Neuron (in vitro differentiated cells): ENCODE results near the gene KRI1.
"Not testable (repeated sequence)": the region's sequence is repeated elsewhere in the genome, so short reads cannot be mapped to it uniquely, and the experiment has no call there.

ENCODE experiments used
- H2AFZ ChIP-seq: one replicate; pipeline ENCODE4 v1.6.1; 2013; ENCODE audit warnings: low read depth, mild to moderate bottlenecking, inconsistent platforms, low read length, moderate library complexity
- H3K27me3 ChIP-seq: one replicate; pipeline ENCODE4 v1.6.1; 2013; ENCODE audit warnings: low read length; ENCODE audit not compliant: insufficient read depth
- H3K36me3 ChIP-seq: one replicate; pipeline ENCODE4 v1.6.1; 2013; ENCODE audit warnings: low read length; ENCODE audit not compliant: insufficient read depth
- H3K4me1 ChIP-seq: one replicate; pipeline ENCODE4 v1.6.1; 2013; ENCODE audit warnings: low read length; ENCODE audit not compliant: insufficient read depth
- H3K4me3 ChIP-seq: 2 replicates; pipeline ENCODE4 v1.5.1; 2013; ENCODE audit warnings: mild to moderate bottlenecking, low read length, moderate library complexity
- H3K9me3 ChIP-seq: one replicate; pipeline ENCODE4 v1.6.1; 2013; ENCODE audit warnings: low read length

Gene KRI1

DNA sequence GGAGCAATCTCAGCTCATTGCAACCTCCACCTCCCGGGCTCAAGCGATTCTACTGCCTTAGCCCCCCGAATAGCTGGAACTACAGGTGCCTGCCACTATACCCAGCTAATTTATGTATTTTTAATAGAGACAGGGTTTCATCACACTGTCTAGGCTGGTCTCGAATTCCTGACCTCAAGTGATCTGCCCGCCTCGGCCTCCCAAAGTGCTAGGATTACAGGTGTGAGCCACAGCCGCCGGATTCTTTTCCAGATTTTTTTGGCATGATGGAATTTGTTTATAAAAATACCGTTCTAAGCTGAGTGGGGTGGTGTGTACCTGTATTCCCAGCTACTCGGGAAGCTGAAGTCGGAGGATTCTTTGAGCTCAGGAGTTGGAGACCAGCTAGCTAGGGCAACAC is 28.1 kb downstream of the KRI1 start:
- no peaks in the 10 kb centered on the region for H3K9me3 ChIP-seq
- H3K36me3 ChIP-seq = no peaks in the 10 kb centered on the region
- peaks cover 3% of the 10 kb centered on the region for H3K27me3 ChIP-seq
- H2AFZ ChIP-seq = no peak overlapping the region
- H3K4me3 ChIP-seq = no peak overlapping the region
- no peaks in the 10 kb centered on the region for H3K4me1 ChIP-seq

DNA sequence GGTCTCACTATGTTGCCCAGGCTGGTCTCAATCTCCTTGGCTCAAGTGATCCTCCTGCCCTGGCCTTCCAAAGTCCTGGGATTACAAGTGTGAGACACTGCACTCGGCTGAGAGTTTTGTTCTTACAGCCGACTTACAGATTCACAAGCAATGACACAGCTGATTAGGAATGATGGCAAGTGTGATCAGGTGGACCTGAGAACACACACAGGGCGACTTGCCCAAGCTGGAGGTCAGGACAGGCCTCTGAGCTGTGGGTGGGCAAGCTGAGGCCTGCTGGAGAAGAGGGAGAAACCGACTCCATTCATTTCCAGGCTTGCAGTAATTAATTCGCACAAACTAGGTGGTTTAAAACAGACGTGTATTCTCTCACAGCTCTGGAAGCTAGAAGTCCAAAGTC is 30.2 kb downstream of the KRI1 start:
- peaks cover 3% of the 10 kb centered on the region for H3K27me3 ChIP-seq
- no peaks in the 10 kb centered on the region for H3K36me3 ChIP-seq
- no peak overlapping the region for H3K4me3 ChIP-seq
- H3K9me3 ChIP-seq = no peaks in the 10 kb centered on the region
- no peak overlapping the region for H2AFZ ChIP-seq
- H3K4me1 ChIP-seq = no peaks in the 10 kb centered on the region

DNA sequence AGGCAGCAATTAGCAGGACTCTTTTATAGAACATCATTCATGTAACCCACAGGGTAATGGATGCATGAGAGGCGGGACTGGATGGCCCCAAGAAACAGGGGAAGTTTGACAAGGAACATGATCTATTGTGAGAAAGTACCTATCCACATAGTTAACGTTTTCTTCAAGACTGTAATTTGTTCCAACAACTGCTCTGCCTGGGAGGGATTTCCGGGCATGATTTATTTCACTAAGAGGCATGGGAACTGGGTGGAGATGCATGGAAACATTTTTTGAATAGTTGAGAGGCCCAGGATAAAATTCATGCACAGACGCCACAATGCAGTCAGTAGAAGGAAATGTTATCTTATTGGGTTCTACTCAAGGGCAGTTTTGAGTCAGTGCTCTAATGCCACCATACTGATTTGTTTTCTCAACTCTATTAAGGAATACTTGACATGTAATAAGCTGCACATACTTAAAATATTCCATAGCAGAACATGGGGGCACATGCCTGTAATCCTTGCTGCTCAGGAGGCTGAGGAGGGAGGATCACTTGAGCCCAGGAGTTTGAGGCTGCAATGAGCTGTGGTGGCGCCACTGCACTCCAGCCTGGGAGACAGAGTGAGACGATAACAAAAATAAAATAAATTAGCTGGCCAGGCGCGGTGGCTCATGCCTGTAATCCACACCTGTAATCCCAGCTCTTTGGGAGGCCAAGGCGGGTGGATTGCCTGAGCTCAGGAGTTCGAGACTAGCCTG is 32.0 kb downstream of the KRI1 start:
- Histone ChIP-seq H3K27me3 (peaks cover 3% of the 10 kb centered on the region), H3K4me1 (no peaks in the 10 kb centered on the region), H3K36me3 (no peaks in the 10 kb centered on the region), H3K4me3 (no peak overlapping the region), H2AFZ (no peak overlapping the region), H3K9me3 (no peaks in the 10 kb centered on the region)

DNA sequence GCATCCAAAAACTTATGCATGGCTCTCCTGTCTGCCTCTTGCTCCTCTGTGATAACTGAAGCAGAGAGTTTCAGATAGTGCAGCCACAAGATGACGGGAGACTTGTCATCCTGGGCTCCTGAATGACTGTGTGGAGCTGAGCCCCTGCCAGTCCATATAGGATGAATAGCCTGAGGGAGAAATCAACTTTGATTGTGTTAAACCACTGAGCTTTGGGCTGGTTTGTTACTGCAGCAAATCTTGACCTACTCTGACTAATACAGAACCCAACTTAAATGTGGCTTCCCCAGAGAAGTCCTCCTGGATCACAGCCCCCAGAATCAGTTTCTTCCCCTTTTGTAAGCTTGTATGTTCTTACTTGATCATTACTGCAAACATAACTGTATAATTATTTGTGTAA is 33.4 kb downstream of the KRI1 start:
- no peak overlapping the region for H2AFZ ChIP-seq
- H3K4me1 ChIP-seq = no peaks in the 10 kb centered on the region

DNA sequence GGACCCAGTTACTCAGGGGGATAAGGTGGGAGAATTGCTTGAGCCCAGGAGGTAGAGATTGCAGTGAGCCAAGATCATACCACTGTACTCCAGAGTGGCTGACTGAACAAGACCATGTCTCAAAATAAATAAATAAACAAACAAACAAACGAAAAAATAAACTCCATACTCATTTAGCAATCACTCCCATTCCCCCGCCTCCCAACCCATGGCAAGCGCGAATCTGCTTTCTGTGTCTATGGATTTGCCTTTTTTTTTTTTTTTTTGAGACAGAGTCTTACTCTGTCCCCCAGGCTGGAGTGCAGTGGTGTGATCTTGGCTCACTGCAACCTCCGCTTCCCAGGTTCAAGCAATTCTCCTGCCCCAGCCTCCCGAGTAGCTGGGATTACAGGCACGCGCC is 38.9 kb downstream of the KRI1 start:
- H3K4me3 ChIP-seq, H3K4me1 ChIP-seq, H3K9me3 ChIP-seq, H3K36me3 ChIP-seq, H2AFZ ChIP-seq: not testable (repeated sequence)
- H3K27me3 ChIP-seq = peaks cover 11% of the 10 kb centered on the region

More for the DNA sequence above, 33.4 kb downstream of the KRI1 start:
- Histone ChIP-seq H3K27me3 (no peaks in the 10 kb centered on the region), H3K9me3 (no peaks in the 10 kb centered on the region), H3K36me3 (no peaks in the 10 kb centered on the region), H3K4me3 (no peak overlapping the region)

DNA sequence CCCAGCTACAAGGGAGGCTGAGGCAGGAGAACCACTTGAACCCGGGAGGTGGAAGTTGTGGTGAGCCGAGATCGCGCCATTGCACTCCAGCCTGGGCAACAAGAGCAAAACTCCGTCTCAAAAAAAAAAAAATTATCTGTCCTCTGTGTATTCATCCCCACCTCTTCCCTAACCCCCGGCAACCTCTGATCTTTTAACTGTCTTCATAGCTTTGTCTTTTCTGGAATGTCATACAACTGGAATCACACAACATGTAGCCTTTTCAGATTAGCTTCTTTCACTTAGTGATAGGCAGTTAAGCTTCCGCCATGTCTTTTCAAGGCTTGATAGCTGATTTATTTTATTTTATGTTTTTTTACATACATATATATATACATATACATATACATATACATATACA is 40.2 kb downstream of the KRI1 start:
- H3K4me1 ChIP-seq = no peaks in the 10 kb centered on the region
- H2AFZ ChIP-seq = no peak overlapping the region
- peaks cover 19% of the 10 kb centered on the region for H3K27me3 ChIP-seq
- no peak overlapping the region for H3K4me3 ChIP-seq
- no peaks in the 10 kb centered on the region for H3K9me3 ChIP-seq
- H3K36me3 ChIP-seq = no peaks in the 10 kb centered on the region

DNA sequence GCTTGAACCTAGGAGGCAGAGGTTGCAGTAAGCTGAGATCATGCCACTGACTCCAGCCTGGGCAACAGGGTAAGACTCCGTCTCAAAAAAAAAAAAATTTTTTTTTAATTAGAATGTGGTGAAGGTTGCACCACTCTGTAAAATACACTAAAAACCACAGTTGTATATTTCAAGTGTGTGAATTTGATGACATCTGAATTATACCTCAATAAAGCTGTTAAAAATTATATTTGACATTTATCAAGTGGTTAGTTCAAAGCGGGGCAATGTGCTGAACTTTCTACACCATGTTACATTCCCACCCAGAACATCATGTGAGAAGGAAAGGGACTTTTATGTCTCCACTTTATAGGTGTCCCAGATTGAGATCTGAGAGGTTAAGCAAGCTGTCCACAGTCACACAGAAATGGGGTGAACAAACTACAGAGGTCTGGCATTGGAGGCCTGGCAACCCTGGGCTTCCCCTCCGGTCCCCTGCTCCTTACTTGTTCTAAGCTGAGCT is 42.6 kb downstream of the KRI1 start:
- Histone ChIP-seq H3K4me3 (no peak overlapping the region), H3K36me3 (no peaks in the 10 kb centered on the region), H3K27me3 (peaks cover 40% of the 10 kb centered on the region), H3K9me3 (no peaks in the 10 kb centered on the region), H2AFZ (no peak overlapping the region), H3K4me1 (no peaks in the 10 kb centered on the region)

DNA sequence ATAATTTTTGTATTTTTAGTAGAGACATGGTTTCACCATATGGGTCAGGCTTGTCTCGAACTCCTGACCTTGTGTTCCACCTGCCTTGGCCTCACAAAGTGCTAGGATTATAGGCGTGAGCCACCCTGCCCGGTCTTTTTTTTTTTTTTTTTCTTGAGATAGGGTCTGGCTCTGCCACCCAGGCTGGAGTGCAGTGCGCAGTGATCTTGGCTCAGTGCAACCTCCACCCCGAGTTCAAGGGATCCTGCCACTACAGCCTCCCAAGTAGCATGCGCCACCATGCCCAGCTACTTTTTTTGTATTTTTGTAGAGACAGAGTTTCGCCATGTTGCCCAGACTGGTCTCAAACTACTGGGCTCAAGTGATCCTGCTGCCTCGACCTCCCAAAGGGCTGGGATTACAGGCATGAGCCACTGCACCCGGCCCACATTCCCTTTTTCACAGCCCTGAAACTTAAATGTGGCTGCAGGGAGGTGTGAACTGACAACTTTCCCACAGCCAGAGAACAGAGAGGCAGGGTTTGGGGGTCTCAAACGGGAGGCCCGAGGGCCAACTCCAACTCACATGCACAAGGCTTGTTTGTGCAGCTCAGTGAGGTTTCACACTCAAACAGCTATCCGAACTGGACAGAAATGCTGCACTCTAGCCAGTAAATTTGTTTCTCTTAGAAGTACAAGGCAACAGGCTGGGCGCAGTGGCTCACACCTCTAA is 44.2 kb downstream of the KRI1 start:
- Histone ChIP-seq H3K4me3 (no peak overlapping the region), H3K4me1 (peaks cover 6% of the 10 kb centered on the region), H3K27me3 (peaks cover 55% of the 10 kb centered on the region), H2AFZ (no peak overlapping the region), H3K9me3 (no peaks in the 10 kb centered on the region), H3K36me3 (no peaks in the 10 kb centered on the region)

DNA sequence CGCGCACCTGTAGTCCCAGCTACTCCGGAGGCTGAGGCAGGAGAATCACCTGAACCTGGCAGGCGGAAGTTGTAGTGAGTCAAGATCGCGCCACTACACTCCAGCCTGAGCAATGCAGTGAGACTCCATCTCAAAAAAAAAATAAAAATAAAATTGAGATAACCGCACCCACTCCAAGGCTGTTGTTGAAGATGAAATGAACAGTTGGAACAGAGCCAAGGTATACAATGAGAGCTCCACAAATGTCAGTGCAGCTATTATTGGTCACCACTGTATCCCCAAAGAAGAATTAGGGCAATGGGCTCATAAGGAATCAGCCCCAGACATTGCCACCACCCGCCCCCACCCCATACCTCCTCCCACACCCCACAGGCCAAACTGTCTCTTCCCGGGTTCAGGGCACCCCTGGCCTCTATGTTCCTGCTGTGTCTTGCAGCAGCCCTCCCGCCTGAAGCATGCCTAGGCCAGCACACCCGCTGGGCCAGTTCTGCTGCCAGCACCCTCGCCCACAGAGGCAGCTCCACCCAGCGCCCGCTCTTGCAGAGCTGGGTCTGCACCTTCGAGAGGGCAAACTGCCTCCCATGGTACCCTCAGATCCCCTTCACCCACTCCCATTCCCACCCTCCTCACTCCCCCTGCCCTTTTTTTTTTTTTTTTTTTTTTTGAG is 45.0 kb downstream of the KRI1 start:
- Histone ChIP-seq H3K36me3 (no peaks in the 10 kb centered on the region), H2AFZ (no peak overlapping the region), H3K9me3 (no peaks in the 10 kb centered on the region), H3K4me1 (peaks cover 6% of the 10 kb centered on the region), H3K4me3 (no peak overlapping the region), H3K27me3 (peaks cover 62% of the 10 kb centered on the region)

DNA sequence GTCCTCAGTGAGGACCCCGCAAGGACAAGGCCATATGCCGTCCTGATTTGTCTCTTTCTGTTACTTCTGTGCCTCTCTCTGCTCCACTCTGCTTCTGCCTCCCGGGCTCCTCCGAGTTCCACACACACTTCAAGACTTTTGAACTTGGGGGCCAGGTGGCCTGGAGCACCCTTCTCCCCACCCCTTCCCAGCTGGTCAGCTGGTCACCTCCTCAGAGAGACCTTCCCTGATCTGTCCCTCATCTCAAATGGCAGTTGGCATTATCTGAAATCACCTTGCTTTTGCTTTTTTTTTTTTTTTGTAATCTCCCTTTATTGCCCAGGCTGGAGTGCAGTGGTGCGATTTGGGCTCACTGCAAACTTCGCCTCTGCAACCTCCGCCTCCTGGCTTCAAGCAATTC is 46.4 kb downstream of the KRI1 start:
- Histone ChIP-seq H3K9me3 (no peaks in the 10 kb centered on the region), H3K4me3 (no peak overlapping the region), H3K36me3 (no peaks in the 10 kb centered on the region), H3K27me3 (peaks cover 76% of the 10 kb centered on the region), H2AFZ (no peak overlapping the region), H3K4me1 (peaks cover 6% of the 10 kb centered on the region)

DNA sequence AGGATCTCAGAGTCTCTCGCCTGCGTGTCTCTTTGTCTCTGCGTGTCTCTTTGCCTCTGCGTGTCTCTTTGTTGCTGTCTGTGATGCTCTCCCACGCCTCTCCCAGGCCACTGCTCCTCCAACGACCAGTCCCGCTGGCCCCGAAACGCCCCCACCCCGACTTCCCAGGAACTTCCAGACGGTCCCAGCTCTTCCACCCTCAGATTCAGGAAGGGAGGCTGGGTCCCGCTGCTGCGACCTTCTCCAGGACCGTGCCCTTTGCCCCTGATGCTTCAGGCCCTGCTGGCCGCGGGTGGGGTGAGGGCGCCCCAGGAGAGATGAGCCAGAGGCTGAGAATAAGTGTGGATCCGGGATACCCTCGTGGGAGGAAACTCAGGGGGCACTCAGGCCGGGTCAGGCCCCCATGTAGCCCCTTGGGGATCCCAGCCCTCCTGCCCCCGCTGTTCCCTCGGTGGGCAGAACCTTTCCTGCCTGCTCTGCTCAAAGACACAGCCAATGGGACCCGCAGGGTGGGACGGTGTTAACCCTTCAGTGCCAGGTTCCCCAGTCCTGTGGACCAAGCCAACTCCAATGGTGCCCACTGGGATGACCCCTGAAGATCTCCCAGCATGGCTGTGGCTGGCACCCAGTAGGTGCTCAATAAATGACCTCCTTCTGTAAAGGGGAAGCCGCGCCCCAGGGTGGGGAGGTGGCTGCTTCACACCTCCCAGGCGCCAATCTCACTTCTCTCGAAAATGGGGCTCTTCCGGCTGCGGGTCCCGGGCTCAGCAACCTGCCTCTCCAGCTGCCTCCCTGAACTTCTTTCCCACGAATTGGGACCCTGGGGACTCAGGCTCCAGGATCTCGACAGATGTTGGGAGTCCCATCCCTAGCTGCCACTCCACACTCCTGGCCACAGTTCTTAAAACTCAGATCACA is 47.1 kb downstream of the KRI1 start:
- Histone ChIP-seq H3K27me3 (peaks cover 76% of the 10 kb centered on the region), H3K4me3 (no peak overlapping the region), H3K36me3 (no peaks in the 10 kb centered on the region), H2AFZ (no peak overlapping the region), H3K9me3 (no peaks in the 10 kb centered on the region), H3K4me1 (peaks cover 6% of the 10 kb centered on the region)

DNA sequence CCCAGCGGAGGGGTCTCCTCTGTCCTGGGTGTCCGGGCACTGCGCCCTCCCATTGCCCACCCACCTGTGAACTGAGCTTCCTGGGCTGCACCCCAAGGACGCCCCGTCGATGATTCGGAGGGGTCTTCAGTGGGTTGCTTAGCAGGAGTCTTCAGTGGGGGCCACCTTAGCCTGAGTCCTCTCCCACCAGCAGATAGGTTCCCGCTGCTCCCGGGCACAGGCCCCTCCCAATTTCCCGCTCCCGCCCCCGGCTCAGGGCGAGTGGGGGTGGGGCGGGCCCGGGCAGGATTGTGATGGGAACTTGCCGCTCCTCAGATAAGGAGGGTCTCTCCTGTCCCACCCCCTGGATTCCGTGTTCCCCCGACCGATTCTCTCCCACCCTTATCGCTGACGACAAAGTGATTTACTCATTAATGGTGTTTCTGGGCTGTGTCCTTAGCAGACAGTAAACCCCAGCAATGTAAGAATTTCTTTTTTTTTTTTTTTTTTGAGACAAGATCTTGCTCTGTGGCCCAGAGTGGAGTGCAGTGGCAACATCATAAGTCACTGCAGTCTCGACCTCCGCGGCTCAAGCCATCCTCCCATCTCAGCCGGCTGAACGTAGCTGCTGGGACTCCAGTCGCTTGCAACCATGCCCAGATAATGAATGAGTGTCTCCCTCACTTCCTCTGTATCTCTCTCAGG is 47.9 kb downstream of the KRI1 start:
- Histone ChIP-seq H3K27me3 (peaks cover 81% of the 10 kb centered on the region), H3K4me3 (no peak overlapping the region)

More for the DNA sequence above, 47.9 kb downstream of the KRI1 start:
- H3K9me3 ChIP-seq = no peaks in the 10 kb centered on the region
- no peaks in the 10 kb centered on the region for H3K36me3 ChIP-seq
- H3K4me1 ChIP-seq = peaks cover 6% of the 10 kb centered on the region
- H2AFZ ChIP-seq = no peak overlapping the region
